IPS-18c (cell line): ENCODE measurements around the gene THOP1.

Experiments
- H3K4me3 ChIP-seq: 2 replicates; pipeline ENCODE4 v1.7.0; 2013; ENCODE audit warnings: low read depth, mild to moderate bottlenecking, low read length, moderate library complexity; ENCODE audit not compliant: insufficient read depth
- H3K9me3 ChIP-seq: one replicate; pipeline ENCODE4 v1.6.1; 2013; ENCODE audit warnings: mild to moderate bottlenecking, low read length, moderate library complexity; ENCODE audit not compliant: control insufficient read depth, insufficient read depth

THOP1 gene

DNA sequence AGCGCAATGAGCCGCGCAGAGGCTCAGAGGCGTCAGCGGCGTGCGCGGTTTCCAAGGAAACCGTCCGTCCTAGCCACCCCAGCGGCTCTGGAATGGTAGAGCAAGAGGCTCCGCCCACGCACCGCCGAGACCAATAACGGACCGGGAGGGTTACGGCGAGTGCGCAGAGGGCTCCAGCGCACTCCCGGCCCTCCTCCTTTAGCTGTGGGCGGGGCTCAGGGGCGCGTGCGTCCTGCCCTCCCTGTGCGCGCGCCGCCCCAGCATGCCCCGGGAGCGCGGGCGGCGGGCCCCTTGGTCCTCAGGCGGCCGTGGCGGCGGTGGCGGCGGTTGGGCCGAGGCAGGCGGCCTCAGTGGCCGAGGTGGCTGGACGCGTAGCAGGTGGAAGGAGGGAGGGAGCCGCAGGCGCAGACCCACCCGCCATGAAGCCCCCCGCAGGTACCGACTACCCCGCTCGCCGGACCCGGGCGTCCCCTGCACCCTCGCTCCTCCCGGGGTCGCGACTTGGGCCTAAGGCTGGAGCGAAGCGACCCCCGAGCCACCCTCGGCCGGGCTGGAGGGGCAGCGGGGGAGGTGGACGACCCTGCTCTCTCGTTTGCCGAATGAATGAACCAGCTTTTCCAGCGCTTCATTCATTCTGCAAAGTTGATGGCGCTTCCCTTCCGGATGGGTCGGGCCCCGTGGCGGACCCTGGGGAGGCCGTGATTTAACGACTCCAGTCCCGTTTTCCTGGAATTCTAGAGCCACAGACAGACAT, at the start of gene THOP1:
Gene THOP1, plus strand, starts transcription at position 260 of the 754 bp plus-strand sequence. Its CDS starts 160 bp downstream, at position 420.
- Histone ChIP-seq H3K9me3 (peaks cover 2% of the 10 kb centered on the region), H3K4me3 (peak within 1 kb of the TSS; percentile 91)

DNA sequence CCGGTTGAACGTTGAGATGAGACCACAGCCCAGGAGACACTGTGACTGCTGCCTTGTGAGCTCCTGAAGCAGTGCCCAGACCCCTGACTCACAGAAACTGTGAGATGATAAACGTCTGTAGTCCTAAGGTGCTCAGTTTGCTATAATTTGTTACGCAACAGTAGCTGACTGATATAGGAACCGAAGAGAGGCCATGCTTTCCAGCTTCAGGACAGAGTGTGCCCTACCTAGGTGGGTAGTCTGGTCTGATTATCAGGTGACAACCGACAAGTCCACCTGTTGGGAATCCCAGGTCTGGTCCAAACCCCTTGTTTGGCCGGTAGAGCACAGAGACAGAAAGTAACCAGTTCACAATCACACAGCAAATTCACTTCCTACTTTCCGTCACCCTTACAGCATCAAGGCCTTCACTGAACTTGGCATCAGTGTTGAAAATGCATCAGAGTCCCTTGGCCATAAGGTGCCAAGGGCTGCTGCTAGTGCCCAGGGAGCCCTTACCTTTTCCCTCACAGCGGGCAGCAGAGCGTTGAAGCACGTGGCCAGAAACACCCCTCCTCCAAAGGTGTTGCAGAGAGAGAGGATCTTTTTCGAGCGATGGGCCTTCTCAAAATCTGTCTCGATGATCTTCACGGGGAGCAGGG, 48.6 kb upstream of the THOP1 start:
- peaks cover 2% of the 10 kb centered on the region for H3K9me3 ChIP-seq

DNA sequence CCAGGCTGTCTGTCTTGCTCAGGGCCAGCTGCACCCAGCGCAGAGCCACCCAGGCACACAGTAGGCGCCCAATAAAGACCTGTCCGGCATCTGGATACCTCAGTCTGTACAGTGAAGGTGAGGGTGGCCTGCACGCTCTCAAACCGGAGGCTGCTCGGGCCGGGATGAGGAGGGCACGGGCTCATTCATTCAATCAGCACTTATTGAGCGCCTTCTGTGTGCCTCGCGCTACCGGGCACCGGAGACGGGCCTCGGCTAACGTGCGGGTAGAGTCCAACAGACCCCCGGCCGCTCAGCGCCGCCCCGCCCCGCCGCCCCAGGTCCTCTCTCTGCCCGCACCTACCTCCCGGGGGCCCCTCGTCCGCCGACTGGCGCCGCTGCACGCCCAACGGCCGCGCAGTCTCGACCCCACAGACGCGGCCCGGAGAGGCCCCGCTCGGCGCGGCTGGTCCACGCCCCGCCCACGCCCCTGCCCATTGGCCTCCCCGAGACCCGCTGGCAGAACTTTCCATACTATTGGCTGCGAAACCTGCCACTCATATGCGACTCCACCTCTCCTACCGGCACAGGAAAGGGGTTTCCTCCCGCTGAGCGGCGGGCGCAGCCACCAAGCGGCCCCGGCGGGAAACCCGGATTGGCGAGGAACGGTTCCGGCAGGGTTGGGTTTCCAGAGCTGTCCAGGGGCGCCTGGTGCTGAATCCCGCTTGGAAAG, 45.5 kb upstream of the THOP1 start, which contains the start of gene SLC39A3:
Gene SLC39A3, minus strand, starts transcription at position 416 of the 712 bp plus-strand sequence. CDS start 2,760 bp downstream, outside the sequence.
- no peaks in the 10 kb centered on the region for H3K9me3 ChIP-seq
- peak within 1 kb of the TSS; percentile 86 for H3K4me3 ChIP-seq

More for the DNA sequence above, 48.6 kb upstream of the THOP1 start:
- H3K4me3 ChIP-seq = no peak overlapping the region

DNA sequence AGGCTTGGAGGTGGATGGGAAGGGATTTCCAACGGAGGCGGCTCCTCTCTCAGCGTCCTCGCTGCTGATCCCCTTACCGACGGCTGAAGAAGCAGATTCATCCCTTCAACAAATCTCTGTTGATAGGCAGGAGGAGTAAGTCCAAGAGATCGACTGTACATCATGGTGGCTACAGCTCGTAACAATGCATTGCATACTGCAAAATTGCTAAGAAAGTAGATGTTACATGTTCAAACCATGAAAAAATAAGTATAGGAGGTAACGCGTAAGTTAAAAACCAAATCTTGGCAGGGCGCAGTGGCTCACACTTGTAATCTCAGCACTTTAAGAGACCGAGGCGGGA, 45.0 kb upstream of the THOP1 start:
- H3K9me3 ChIP-seq = no peaks in the 10 kb centered on the region
- no peak overlapping the region for H3K4me3 ChIP-seq

DNA sequence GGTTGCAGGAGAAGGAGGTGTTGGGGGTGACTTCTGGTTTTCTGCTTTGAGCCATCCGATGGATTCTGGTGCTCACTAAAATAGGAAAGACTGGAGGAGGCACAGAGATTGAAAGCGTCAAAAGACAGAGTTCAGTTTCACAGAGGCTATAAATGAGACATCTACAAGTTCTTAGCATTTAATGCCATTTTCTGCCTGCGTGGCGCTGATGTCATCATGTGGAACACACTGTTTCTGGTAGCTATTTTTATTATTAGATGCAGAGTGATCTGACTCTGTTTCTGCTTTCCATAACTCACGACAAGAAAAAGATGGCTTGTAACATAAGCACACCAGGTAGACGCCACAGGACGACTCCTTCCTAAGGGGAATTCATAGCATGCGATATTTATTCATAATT, 42.2 kb upstream of the THOP1 start:
- no peaks in the 10 kb centered on the region for H3K9me3 ChIP-seq
- H3K4me3 ChIP-seq = no peak overlapping the region

DNA sequence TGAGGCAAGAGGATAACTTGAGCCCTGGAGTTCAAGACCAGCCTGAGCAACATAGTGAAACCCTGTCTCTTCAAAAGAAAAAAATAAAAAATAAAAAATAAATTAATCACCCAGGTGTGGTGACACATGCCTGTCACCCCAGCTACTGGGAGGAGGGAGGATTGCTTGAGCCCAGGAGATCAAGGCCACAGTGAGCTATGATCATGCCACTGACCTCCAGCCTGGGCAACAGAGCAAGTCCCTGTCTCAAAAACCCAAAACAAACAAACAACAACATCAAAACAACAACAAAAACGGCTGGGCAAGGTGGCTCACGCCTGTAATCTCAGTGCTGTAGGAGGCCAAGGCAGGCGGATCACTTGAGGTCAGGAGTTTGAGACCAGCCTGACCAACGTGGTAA, 41.2 kb upstream of the THOP1 start:
- Histone ChIP-seq H3K4me3 (no peak overlapping the region), H3K9me3 (no peaks in the 10 kb centered on the region)

DNA sequence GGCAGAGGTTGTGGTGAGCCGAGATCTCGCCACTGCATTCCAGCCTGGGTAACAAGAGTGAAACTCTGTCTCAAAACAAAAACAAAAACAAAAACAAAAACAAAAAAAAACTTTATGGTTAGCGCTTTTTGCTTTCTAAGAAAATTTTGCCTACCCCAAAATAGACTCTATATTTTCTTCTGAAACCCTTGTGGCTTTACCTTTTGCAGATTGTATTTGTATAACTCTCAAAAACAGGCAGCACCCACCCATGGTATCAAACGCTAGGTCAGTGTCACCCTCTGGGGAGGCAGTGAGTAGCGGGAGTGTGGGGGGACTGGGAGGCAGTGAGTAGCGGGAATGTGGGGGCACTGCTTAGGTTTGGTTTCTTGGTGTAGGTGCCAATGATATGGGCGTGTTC, 38.0 kb upstream of the THOP1 start:
- Histone ChIP-seq H3K4me3 (no peak overlapping the region), H3K9me3 (no peaks in the 10 kb centered on the region)

DNA sequence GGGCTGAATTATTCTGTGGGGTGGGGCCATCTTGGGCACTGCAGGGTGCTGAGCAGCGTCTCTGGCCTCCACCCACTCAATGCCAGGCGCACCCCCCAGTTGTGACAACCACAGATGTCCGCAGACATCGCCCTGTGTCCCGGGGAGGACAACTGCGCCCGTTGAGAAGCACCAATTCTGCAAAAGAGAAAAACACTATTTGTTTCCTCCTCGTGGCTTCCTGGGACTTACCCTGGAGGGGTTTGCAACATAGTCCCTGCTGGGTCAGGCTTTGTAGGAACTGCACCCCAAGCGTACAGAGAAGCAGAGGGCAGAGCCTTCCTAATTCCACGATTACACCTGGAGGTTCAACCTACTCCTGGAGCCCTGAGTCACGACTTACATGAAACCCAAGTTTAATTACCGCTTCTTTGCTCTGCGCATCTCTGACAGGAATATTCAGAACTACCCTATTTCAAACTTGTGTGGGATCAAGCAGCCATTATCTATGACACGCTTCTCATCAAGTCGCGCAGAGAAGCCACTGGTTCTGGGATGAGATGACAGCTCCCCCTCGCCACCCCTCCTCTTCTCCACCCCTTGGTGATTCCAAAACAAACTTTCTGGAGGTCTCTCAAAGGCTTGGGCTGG, 34.4 kb upstream of the THOP1 start:
- Histone ChIP-seq H3K9me3 (no peaks in the 10 kb centered on the region), H3K4me3 (no peak overlapping the region)

DNA sequence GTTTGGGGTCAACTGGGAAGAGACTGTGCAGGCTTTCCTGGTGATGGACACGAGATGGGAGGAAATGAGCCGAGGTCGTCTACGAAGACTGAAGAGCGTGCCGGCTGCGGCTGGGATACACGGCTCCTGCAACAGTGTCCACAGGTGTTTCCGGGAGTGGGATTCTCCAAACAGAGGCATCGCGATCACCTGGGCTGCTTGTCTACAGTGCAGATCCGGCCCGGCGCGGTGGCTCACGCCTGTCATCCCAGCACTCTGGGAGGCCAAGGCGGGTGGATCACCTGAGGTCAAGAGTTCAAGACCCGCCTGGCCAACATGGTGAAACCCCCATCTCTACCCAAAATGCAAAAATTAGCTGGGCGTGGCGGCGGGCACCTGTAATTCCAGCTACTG, 33.9 kb upstream of the THOP1 start:
- no peak overlapping the region for H3K4me3 ChIP-seq
- H3K9me3 ChIP-seq = no peaks in the 10 kb centered on the region

DNA sequence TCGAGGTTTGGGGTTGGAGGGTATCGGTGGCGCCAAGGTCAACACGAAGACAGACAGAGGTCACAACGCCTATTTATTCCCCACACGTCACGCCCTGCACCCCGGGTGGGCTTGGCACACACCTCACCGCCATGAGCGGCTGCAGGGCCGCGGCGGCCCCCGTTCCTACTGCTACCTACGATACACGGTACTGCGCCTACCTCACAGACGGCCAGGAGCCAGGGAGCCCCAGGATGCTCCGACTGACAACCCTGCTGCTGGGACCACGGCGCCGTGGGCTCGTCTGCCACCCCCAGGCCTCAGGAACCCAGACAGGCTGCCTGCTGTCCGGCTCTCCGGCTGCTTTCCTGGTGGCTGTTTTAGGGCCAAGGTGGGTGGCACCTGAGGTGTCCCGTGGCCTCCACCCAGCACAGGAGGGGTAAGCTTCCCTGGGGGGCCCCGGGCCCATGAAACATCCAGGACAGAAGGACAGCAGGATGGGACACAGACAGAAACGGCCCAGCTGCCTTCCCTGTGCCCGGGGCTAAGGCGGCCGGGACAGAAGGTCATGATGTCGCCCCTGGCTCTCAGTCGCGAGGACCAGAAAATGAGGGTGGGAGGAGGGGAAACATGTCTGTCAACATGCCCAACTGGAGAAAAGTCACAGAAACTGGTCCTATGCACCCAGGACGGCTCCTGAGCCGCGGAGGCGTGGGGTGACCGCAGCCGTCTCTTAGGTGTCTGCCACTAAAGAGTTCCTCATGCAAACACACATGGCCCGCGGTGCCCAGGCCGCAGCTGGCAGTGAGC, 30.4 kb upstream of the THOP1 start:
- H3K9me3 ChIP-seq = no peaks in the 10 kb centered on the region
- no peak overlapping the region for H3K4me3 ChIP-seq

DNA sequence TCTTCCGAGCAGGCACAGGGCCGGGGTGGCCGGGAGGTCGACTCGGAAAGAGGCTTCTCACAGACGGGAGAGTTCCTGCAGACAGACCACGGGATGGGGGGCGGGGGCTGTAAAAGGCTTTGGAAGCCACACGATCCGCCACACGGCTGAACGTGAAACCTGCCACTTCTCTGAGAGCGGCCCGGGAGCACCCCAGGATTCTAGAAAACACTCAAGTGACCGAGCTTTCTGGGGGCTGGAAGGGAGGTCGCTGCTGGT, 29.9 kb upstream of the THOP1 start:
- Histone ChIP-seq H3K9me3 (no peaks in the 10 kb centered on the region), H3K4me3 (no peak overlapping the region)

DNA sequence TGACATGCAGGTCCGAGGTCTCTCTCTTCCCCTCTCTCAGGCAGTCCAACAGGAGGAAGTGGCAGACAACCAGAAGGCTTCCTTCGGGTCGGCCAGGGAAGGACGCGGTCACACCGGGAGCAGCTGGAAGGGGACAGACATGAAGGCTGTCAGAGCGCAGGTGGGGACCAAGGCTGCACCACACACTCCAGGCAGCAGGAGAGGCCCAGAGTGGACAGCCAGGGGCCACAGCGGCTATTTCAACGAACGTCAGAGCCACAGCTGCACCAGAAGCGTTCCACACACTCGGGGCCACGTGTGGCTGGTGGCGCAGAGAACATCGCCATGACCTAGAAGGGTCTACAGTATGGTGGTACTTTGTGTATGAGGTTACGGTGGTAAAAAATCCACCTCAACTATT, 29.5 kb upstream of the THOP1 start:
- Histone ChIP-seq H3K4me3 (no peak overlapping the region), H3K9me3 (no peaks in the 10 kb centered on the region)

DNA sequence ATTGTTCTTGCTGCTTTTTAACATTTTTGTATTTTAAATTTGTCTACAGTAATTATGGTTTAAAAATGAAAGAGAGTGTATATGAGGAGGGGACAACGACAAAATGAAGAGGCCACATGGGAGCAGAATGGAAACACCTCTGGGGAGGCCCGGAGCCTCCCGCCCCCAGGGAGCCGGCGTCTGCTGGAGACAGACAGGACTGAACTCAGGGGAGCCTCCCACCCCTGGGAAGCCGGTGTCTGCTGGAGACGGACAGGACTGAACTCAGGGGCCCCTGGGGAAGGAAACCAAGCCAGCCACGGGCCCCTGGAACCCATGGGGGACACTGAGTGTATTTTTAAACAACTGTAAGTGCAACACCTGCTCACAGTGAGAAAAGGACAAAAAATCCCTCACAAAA, 28.8 kb upstream of the THOP1 start:
- Histone ChIP-seq H3K9me3 (no peaks in the 10 kb centered on the region), H3K4me3 (no peak overlapping the region)

DNA sequence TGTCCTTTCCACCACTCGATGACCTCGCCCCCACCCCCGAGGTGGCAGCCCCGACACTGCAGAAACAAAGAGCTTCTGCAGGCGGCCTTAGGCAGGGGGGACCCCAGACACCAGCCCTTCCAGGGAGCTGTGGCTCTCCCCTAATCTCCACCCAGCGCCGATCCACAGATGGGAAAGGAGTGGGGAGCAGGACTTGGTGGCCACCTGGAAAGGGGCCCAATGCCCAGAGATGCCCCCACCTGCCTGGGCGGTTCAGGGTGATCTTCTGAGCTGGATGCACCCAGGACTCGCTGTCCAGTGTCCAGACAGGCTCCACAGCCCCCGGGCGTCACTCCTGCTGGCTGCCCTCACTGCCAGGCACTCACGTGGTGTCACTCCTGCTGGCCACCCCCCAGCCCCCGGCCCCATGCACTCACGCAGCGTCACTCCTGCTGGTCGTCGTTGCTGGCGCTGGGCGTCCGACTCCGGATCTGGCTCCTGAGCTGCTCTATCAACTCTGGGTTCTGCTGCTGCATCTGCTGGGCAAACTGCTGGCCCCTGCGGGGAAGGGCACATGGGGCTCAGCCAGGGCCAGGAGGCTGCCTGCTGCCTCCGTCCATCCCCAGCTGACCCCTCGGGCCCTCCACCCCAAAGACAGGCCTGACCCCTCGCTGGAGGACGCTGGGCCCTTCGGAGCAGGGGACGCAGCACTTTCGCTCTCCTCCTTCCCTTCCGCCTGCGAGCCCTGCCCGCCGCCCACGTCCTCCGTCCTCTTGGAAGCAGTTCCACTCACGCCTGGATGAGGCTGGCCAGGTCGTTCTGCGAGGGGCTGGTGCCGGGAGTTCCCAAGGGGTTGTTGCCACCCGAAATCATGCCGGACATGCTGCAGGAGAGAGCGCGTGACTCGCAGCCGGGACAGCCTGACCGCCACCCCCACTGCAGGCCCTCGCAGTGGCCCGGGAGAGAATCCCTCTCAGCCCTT, 28.1 kb upstream of the THOP1 start:
- no peaks in the 10 kb centered on the region for H3K9me3 ChIP-seq
- no peak overlapping the region for H3K4me3 ChIP-seq

DNA sequence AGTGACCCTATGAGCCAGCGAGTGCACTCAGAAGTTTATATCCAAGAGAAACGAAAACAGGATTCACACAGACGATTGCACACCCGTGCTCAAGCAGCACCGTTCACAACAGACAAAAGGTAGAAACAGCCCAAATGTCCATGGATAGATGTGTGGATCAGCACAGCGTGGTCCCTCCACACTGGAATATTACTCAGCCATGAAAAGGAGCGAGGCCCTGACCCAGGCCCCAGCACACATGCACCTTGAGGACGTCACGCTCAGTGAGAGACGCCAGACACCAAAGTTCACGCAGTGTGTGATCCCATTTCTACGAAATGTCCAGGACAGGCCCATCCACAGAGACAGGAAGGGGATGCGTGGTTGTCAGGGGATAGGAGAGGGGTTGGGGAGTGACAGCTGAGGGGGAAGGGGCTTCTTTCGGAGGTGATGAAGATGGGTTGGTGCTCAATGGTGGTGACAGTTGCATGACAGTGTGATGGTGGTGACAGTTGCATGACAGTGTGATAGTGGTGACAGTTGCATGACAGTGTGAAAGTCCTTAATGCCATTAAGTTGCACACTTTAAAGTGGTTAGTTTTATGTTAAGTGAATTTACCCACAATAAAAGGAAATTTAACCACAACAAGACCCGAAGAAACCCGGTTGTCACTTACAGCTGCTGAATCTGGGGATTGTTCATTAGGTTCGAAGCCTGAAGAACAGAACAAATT, 26.5 kb upstream of the THOP1 start:
- H3K9me3 ChIP-seq = no peaks in the 10 kb centered on the region
- no peak overlapping the region for H3K4me3 ChIP-seq

DNA sequence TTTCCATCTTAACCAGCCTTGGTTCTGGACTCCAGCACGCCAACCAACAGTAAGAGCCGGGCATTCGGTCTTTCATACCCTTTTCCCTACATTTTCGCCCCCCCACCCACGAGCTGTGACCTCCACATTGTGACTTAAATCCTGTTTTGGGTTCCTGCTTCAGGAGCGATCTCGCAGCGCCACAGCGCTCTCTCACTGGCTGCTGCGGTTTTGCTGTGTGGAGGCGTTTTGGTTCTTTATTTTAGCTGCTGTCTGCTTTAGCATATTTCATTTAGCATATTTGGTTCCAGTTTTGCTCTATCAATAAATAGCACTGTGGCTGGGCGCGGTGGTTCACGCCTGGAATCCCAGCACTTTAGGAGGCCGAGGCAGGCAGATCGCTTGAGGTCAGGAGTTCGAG, 25.9 kb upstream of the THOP1 start:
- no peaks in the 10 kb centered on the region for H3K9me3 ChIP-seq
- H3K4me3 ChIP-seq = no peak overlapping the region
